Liver (tissue), 3 donors: ENCODE data around the gene ARRDC1.

Experiments
- CTCF ChIP-seq: fragments of 150-350 bp; IDR thresholded peaks from 2 replicates; pipeline ENCODE4 v1.5.1; 2017; ENCODE audit warnings: improper control_type of control experiment, low read depth, low read length; ENCODE audit not compliant: missing input control
- FOXA1 ChIP-seq: IDR thresholded peaks from 2 replicates; pipeline ENCODE4 v1.6.1; 2016; ENCODE audit warnings: antibody characterized with exemption
- GABPA ChIP-seq, 2 donors: IDR thresholded peaks in 1 of 2; conservative IDR thresholded peaks in 1 of 2; 2 replicates each; pipeline ENCODE4 v1.6.1; 2016; ENCODE audit warnings: antibody characterized with exemption in 2 of 2, mild to moderate bottlenecking in 1 of 2, moderate library complexity in 1 of 2
- RAD21 ChIP-seq, 2 donors: IDR thresholded peaks; 2 replicates each; pipeline ENCODE4 v1.6.1; 2016; ENCODE audit warnings: antibody characterized with exemption in 2 of 2, mild to moderate bottlenecking in 2 of 2
- REST ChIP-seq: IDR thresholded peaks from 2 replicates; pipeline ENCODE4 v1.6.1; 2016; ENCODE audit warnings: antibody characterized with exemption, mild to moderate bottlenecking
- RXRA ChIP-seq, 2 donors: IDR thresholded peaks; 2 replicates each; pipeline ENCODE4 v1.6.1; 2017 to 2018; ENCODE audit warnings: antibody characterized with exemption in 2 of 2, mild to moderate bottlenecking in 1 of 2
- TAF1 ChIP-seq: conservative IDR thresholded peaks from 2 replicates; pipeline ENCODE4 v1.6.1; 2016; ENCODE audit warnings: antibody characterized with exemption, mild to moderate bottlenecking
- YY1 ChIP-seq: IDR thresholded peaks from 2 replicates; pipeline ENCODE4 v1.6.1; 2016; ENCODE audit warnings: antibody characterized with exemption, mild to moderate bottlenecking
- ZBTB33 ChIP-seq: IDR thresholded peaks from 2 replicates; pipeline ENCODE4 v1.6.1; 2016; ENCODE audit warnings: antibody characterized with exemption
- TF ChIP-seq, protein P1 (sequence below): IDR thresholded peaks from 2 replicates; pipeline ENCODE4 v1.6.1; 2016; ENCODE audit warnings: antibody characterized with exemption
- donor health status: healthy.
- donor health status: healthy.

DNA sequence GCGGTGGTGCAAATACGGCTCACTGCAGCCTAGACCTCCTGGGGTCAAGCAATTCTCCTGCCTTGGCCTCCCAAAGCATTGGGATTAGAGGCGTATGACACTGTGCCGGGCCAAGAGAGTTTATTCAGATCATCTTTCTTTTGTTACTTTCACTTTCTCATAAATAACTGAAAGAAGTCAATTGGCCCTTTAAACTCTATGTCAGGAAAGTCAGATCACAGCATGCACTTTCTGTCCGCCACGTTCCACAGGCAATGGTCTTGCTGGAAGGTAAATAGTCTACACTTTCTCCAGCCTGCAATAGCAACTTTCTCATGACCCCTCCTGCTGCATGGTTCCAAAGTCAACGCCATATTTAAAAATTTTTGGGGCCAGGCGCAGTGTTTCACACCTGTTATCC, 6.5 kb upstream of the ARRDC1 start:
- TF ChIP-seq CTCF = no peak
- TF ChIP-seq REST = no peak
- no peak for TF ChIP-seq YY1
- TF ChIP-seq, protein P1, sequence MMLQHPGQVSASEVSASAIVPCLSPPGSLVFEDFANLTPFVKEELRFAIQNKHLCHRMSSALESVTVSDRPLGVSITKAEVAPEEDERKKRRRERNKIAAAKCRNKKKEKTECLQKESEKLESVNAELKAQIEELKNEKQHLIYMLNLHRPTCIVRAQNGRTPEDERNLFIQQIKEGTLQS = no peak
- no peak for TF ChIP-seq FOXA1
- TF ChIP-seq RXRA (IDR thresholded peaks at IDR 0.05) = no peak
- TF ChIP-seq RAD21 (IDR thresholded peaks at IDR 0.05) = no peak
- TF ChIP-seq ZBTB33 = no peak
- no peak for TF ChIP-seq TAF1
- no peak for TF ChIP-seq GABPA (IDR thresholded peaks at IDR 0.05 in 1 of 2, conservative IDR thresholded peaks at IDR 0.05 in 1 of 2)
